ENCODE data around the gene ITGA5.

Gene ITGA5

DNA sequence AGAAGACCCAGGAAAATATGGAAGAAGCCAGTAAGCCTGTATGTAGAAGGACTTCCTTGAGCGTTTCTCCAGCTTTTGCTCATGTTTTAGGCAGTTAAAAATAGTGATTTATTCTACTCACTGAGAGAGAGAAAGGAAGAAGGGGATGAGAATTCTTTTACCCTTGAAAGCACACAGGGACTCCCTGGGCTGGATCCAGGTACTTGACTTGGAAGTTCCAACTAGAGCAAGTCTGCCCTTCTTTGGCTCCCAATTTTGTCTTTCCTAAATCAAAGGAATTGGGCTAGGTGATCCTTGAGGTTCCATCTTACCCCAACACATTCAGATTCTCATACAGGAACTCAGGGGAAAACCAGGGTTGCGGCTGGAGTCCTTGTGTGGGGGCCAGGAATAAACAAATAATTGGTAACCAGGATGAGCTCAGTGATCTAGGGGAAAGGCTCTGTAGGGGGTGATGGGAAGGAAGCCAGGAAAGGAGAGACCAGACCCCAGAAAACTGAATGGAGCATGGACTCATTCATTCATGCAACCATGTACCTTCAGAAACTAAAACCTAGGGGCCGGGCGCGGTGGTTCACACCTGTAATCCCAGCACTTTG lies 11.5 kb upstream of the ITGA5 start:
- no peak for DNase-seq

- no peak for DNase-seq
Observed at GRCh38 chr12:54429014-54429471, 10.0 kb upstream of the ITGA5 start.

GRCh38 chr12:54428050-54429013 lies 9.3 kb upstream of the ITGA5 start:
- DNase-seq: no peak

DNA sequence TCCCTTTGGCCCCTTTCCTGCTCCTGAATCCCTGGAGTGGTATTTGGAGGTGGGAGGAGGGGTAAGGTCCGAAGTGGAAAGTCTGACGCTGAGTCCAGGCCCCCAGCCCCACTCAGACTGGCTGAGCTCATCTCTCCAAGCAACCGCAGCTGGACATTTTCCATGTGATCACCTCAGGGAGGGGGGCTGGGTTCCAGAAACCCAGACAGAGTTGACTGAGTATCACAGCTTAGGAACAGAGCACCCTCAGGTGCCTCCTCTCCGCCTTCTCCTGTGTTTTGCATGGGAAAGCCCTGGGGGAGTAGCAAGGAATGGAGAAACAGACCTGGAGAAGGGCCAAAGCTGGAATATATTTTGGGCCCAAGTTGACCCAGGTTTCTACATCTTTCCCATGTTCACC lies 8.0 kb upstream of the ITGA5 start:
- DNase-seq: no peak

GRCh38 chr12:54426690-54427089 lies 7.6 kb upstream of the ITGA5 start:
- no peak for DNase-seq

DNA sequence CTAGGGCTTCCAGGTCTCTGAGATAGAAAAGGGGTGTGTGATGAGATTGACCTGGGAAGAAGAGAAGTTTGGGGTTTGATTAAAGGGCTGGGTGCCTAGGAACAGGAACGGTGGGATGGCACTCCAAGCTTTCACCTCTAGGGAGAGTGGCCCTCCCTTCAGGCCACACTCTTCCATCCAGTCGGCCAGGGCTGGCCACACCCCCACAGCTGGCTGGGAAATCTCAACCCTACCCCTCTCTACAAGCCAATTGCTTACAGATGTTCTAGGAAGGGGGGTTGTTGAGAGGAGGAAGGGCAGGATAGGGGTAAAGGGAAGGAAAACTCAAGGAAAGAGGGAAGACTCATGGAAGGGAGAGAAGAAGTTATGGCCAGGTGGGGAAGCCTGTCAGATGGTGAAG lies 6.6 kb upstream of the ITGA5 start:
- no peak for DNase-seq

DNA sequence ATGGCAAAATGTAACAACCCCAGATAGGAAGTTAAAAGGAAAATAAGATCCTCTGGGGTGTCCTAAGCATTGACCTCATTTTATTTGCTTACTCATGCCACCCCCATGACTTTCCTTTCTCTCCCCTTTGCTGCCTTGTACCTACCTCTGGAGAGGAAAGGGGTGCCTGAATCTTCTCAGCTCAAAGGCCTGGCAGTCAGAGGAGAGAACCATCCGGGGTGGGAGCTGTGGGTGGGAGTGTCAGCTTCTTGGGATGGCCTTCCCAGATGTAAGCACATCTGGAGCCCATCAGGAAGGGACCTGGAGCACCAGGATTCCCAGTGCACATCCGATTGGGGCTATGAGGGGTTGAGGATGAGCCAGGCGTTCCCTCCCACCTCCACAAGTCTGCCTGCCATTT lies 5.2 kb upstream of the ITGA5 start:
- no peak for DNase-seq

DNA sequence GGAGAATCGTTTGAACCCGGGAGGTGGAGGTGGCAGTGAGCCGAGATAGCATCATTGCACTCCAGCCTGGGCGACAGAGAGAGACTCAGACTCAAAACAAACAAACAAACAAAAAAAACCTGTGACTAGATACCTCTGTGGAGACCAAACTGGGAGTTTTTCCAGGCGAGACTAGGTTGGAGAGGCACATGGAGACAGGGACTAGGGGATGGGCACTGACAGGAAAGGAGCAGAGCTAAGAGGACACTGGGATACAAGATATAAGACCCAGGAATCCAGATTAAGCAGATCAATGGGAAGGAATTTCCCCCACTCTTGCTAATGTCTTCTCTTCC lies 4.7 kb upstream of the ITGA5 start:
- no peak for DNase-seq

DNA sequence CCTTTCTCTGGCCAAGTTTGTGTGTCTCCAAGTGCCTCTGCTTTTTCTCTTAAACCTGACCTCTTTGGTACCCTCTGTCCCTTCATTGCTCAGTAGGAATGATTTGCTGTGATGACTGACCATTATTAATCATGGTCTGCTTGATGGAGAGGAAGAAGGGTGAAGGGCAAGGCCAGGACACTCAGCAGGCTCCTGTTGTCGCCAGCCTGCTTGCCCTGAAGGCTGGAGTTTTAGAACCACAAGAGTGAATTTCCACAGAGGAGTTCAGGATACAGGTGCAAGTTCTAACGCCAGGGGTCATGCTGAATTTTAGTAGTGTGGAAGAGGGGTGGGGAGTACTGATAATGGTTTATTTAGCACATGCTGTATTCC lies 2.8 kb upstream of the ITGA5 start:
- no peak for DNase-seq

GRCh38 chr12:54421175-54421878 lies 2.3 kb upstream of the ITGA5 start:
- no peak for DNase-seq

GRCh38 chr12:54420766-54421144 lies 1.7 kb upstream of the ITGA5 start:
- DNase-seq: no peak

- no peak for DNase-seq
Observed at GRCh38 chr12:54418441-54419087, 502 bp downstream of the ITGA5 start.

DNA sequence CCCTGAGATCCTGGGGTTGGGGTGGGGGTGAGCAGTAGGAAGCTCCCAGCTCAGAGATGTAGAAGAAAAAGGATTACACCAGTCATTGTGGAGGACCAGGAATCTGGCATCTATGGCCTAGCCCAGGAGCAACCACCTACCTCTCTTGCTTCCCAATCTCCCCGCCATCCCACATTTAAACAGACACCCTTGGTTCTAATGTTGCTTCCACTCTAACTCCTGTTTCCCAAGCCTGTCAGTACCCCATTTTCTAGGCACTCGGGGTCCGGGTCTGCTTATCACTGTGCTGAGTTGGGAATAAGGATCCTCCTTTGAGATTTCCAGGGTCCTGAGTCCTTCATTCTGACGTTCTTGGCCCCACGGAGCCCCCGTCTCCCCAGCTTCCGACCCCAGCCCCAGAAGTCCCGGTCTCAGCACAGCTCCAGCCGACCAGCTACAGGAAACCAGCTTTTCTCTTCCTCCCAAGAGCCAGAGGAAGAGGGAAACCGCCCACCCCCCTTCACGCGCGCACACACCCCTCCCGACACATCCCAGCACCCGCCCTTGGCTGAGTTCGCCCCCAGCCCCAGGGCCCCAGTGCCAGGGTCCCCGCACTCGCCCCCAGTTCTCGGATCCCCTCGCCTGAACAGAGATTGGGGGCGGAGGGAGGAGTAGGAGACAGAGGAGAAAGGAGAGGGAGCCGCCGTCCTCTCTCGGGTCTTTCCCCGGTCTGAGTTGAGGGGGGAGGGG lies 1.2 kb downstream of the ITGA5 start:
- DNase-seq: no peak

DNA sequence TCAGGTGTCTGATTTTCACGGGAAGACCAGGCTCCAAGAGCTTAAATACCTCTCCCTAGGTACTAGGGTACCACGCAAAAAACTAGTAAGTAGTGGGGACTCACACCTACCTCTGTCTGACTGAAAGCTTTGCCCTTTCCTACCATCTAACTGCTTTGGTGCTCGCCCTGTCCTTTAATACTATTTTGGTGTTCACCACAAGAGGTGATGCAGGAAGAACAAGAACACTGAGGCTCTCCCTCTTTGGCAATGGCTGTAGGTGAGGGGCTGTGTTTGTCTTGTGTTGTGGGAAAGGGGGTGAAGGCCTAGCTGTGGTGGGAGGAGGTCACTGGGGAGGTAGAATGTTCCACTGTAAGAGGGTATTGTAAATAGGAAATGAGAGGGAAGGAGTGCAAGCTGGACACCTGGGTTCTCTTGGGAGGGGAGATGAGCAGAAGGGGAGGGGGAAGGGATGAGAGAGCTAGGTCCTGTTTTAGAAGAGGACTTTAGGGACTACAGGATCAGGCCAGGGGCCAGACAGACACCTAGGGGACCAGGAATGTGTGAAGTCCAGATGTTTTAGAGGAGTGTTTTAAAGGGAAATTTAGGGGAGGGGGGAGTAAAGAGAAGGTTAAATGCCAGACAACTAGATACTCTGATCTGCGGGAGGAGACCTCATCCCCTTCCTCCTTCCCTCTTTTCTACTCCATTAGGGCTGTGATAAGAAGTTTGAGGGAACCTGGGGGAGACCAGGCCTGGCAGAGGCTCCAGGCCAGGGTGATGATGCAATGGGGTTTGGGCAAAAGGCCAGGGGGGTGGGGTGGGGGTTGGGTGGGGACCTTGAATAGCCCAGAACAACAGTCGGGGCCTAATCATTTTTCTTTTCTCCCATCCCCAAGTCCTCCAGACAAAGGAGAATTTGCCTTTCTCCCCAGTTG lies 2.1 kb downstream of the ITGA5 start:
- no peak for DNase-seq

DNA sequence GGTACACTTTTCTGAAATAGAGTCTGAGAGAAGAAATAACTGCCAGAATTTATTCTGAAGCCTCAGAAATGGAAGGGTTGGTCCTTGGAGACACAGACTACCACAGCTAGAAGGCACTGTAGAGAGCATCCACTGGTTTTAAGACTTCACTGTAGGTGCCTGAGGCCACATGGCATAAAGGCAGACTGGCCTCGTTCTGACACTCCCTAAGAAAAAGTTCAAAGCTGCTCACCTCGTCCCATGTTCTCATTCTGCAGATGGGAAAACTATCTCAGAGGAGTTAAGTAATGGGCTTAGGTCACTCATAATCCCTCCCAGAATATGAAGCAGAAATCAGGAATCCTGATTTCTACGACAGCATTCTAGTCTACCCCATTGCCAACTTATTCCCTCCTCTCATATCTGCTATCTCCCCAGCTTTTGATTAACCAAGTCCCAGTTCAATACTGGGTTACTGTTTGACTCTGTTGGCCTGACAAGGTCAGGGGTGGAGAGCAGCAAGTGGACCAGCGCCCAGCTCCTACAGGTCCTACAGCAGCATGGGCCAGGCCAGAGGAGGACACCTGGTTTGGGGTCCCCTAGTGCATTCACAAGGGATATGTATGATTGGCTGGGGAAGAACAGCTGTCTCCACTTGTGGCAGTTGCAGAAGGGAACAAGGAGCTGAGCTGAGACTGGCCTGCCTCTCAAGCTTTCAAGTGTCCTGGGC lies 3.7 kb downstream of the ITGA5 start:
- DNase-seq: no peak

DNA sequence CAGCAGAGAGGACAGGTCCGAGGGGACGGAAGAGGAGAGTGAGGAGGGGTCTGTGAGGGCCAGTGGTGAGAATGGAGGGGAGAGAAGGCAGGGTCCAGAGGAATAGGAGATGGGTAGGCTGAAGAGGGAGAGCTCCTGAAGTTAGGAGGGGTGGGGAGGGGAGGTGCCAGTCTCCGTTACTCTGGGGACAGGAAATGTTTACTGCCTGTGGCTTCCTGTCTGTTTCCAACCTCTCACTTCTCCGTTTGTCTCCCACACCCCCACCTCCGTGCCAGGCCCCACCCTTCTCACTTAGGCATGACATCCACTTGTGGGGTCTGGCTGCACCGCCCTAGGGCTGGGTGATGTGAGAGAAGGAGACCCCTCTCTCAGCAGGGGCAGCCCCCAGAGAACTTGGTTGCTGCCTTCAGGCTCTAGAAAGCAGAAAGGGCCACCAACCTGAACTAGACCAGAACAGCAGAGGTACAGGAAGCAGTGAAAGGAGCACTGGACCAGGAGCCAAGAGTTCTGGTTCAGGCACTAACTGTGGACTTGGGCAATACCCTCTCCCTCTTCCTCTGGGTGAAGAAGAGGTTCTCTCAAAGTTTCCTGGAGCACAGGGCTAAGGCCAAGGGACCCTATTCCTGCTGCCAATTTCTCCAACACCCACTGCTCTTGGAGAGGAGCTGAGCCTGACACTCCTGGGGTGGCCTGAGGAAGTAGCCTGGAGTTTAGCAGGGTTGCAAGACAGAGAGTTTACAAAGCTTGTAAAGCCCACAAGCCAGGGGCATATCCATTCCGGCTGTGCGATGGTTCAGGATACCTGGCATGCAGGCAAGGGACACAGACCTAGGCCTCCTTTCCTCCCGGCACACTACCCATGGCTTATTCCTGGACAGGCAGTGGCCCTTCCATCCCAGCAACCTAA lies 5.5 kb downstream of the ITGA5 start:
- DNase-seq: peak in 1 of 2 donors; percentile 12

DNA sequence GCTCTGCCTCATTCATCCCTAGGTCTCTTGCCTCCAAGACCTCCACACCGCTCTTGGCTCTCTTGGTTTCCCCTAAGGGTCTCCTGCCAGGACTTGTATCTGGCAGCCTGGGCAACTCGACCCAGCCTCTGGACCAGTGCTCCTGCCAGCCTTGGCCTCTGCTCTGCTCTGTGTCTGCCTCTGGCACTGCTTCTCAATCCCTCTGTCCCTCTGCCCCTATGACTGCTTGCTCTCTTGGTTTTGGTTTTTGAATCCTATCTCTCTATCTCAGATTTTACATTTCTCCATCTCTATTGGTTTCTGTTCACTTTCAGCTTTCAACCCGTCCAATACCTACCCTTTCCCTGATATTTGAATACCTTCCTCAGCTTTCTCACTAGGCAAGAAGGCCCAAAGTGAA lies 6.3 kb downstream of the ITGA5 start:
- no peak for DNase-seq

- no peak for DNase-seq
Observed at GRCh38 chr12:54412348-54412747, 6.7 kb downstream of the ITGA5 start.

- DNase-seq: no peak
Observed at GRCh38 chr12:54411391-54412241, 7.5 kb downstream of the ITGA5 start.
